RKO (cell line): Measurements from ENCODE around the gene ESPL1.

Experiments used
- DNase-seq: peaks from one replicate; pipeline ENCODE4 v3.0.0-alpha.2; 2016; ENCODE audit warnings: low spot score

Gene ESPL1

DNA sequence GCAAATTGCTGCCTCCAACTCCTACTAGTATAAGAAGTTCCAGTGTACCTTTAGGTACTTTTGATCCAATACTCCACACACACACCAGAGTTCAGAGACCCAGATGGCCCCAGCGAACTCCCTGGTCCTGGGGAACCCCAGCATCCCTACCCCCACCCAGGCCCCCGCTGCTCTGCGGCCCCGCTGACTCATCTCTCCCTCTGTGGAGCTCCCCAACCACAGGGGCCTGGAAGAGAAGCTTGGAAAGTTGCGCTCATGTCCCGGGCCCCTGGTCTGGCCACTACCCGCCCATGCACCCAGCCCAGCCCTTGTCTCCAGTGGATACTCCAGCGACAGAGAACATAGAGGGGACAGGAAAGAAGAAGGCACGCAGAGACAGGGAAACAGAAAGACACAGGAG, 72.3 kb downstream of the ESPL1 start:
- no peak for DNase-seq
